WTC11 (cell line): ENCODE measurements around the gene ZIC2. TPM values are rescaled to one million over a fixed set of nuclear protein-coding genes. Genes with fewer than 3 reads are reported as not detected.
A peak's percentile ranks its signal among the peaks of the same experiment; 100 is the strongest.

Experiments used
- ATAC-seq: fragments of 200-7000 bp; cut with Tn5 transposase; 2 replicates; pipeline ENCODE4 v1.10.0; 2021; ENCODE audit warnings: mild to moderate bottlenecking, moderate library complexity
- CTCF ChIA-PET: fragments of 300-600 bp; sonication (Branson Sonifier 250); formaldehyde crosslinking; loops from one replicate; lab custom pipeline; 2021; ENCODE audit warnings: antibody characterized with exemption; lab: Charles Lee
- POLR2A ChIA-PET: fragments of 350-600 bp; sonication (Branson Sonifier 250); formaldehyde crosslinking; loops from one replicate; lab custom pipeline; 2021; ENCODE audit warnings: antibody characterized with exemption; lab: Charles Lee
- DNase-seq: peaks from one replicate; pipeline ENCODE4 v3.0.0; 2021; ENCODE audit warnings: low spot score
- H3K27ac Mint-ChIP-seq: 2 replicates; pipeline ENCODE4 v1.8.0; 2021; ENCODE audit warnings: mixed read lengths
- H3K27me3 Mint-ChIP-seq: 2 replicates; pipeline ENCODE4 v1.8.0; 2021; ENCODE audit warnings: low read depth, mild to moderate bottlenecking, moderate library complexity, mixed read lengths
- H3K36me3 Mint-ChIP-seq: 2 replicates; pipeline ENCODE4 v1.8.0; 2021; ENCODE audit warnings: mixed read lengths
- H3K4me1 Mint-ChIP-seq: 2 replicates; pipeline ENCODE4 v1.8.0; 2022; ENCODE audit warnings: mixed read lengths
- H3K4me3 Mint-ChIP-seq: 2 replicates; pipeline ENCODE4 v1.8.0; 2021; ENCODE audit warnings: mild to moderate bottlenecking, moderate library complexity, mixed read lengths
- H3K9me3 Mint-ChIP-seq: 2 replicates; pipeline ENCODE4 v1.8.0; 2021; ENCODE audit warnings: mixed read lengths
- CREM ChIP-seq: sonication (generic); formaldehyde crosslinking; IDR thresholded peaks from 2 replicates; pipeline ENCODE4 v1.8.1; 2022; ENCODE audit warnings: mild to moderate bottlenecking, missing genetic modification reagents, moderate library complexity
- EMX1 ChIP-seq: fragments of 250-450 bp; sonication (Bioruptor Pico); IDR thresholded peaks from 2 replicates; pipeline ENCODE4 v1.8.0; 2021; ENCODE audit warnings: mild to moderate bottlenecking
- JAZF1 ChIP-seq: fragments of 250-450 bp; sonication (Bioruptor Pico); IDR thresholded peaks from 2 replicates; pipeline ENCODE4 v1.9.0; 2021; ENCODE audit warnings: moderate library complexity, mild to moderate bottlenecking, inconsistent platforms
- JUN ChIP-seq: sonication (generic); formaldehyde crosslinking; IDR thresholded peaks from 2 replicates; pipeline ENCODE4 v1.8.0; 2023; ENCODE audit warnings: mild to moderate bottlenecking, missing genetic modification reagents
- MYBL2 ChIP-seq: sonication (generic); formaldehyde crosslinking; IDR thresholded peaks from 2 replicates; pipeline ENCODE4 v1.8.1; 2023; ENCODE audit warnings: mild to moderate bottlenecking, moderate library complexity, missing genetic modification reagents
- NFATC4 ChIP-seq: fragments of 250-450 bp; sonication (Bioruptor Pico); IDR thresholded peaks from 2 replicates; pipeline ENCODE4 v1.9.0; 2021; ENCODE audit warnings: mild to moderate bottlenecking
- NFE2L1 ChIP-seq: sonication (generic); formaldehyde crosslinking; IDR thresholded peaks from 2 replicates; pipeline ENCODE4 v1.8.1; 2023; ENCODE audit warnings: missing genetic modification reagents
- PRRX2 ChIP-seq: fragments of 250-450 bp; sonication (Bioruptor Pico); IDR thresholded peaks from 2 replicates; pipeline ENCODE4 v1.8.0; 2021; ENCODE audit warnings: mild to moderate bottlenecking
- RORB ChIP-seq: fragments of 250-450 bp; sonication (Bioruptor Pico); IDR thresholded peaks from 2 replicates; pipeline ENCODE4 v1.9.0; 2021; ENCODE audit warnings: mild to moderate bottlenecking
- ZNF121 ChIP-seq: sonication (generic); formaldehyde crosslinking; IDR thresholded peaks from 2 replicates; pipeline ENCODE4 v1.8.0; 2023; ENCODE audit warnings: missing genetic modification reagents
- ZNF416 ChIP-seq: fragments of 250-450 bp; sonication (Bioruptor Pico); IDR thresholded peaks from 2 replicates; pipeline ENCODE4 v1.9.0; 2021; ENCODE audit warnings: mild to moderate bottlenecking, inconsistent platforms
- ZNF423 ChIP-seq: fragments of 250-450 bp; sonication (Bioruptor Pico); IDR thresholded peaks from 2 replicates; pipeline ENCODE4 v2.1.2; 2022; ENCODE audit warnings: mild to moderate bottlenecking, moderate library complexity
- total RNA-seq: library from RNA; stranded (reverse); gene quantifications from 3 replicates; pipeline ENCODE4 v1.2.3, GENCODE V29; 2021
- TF ChIP-seq, protein P1 (sequence below): fragments of 250-450 bp; sonication (Bioruptor Pico); IDR thresholded peaks from 2 replicates; pipeline ENCODE4 v1.9.0; 2021; ENCODE audit warnings: mild to moderate bottlenecking
- TF ChIP-seq, protein P2 (sequence below): fragments of 250-450 bp; sonication (Bioruptor Pico); IDR thresholded peaks from 2 replicates; pipeline ENCODE4 v1.9.0; 2021; ENCODE audit warnings: mild to moderate bottlenecking, borderline replicate concordance
- TF ChIP-seq, protein P3 (sequence below): sonication (generic); formaldehyde crosslinking; IDR thresholded peaks from 2 replicates; pipeline ENCODE4 v1.8.1; 2022; ENCODE audit warnings: mild to moderate bottlenecking, missing genetic modification reagents, moderate library complexity, borderline replicate concordance
- TF ChIP-seq, protein P4 (sequence below): fragments of 250-450 bp; sonication (Bioruptor Pico); IDR thresholded peaks from 2 replicates; pipeline ENCODE4 v1.8.0; 2021; ENCODE audit warnings: mild to moderate bottlenecking
- TF ChIP-seq, protein P5 (sequence below): sonication (generic); formaldehyde crosslinking; IDR thresholded peaks from 2 replicates; pipeline ENCODE4 v1.8.0; 2022; ENCODE audit warnings: missing genetic modification reagents
- TF ChIP-seq, protein P6 (sequence below): fragments of 250-450 bp; sonication (Bioruptor Pico); IDR thresholded peaks from 2 replicates; pipeline ENCODE4 v2.1.2; 2022; ENCODE audit warnings: mild to moderate bottlenecking, moderate library complexity
- TF ChIP-seq, protein P7 (sequence below): sonication (generic); formaldehyde crosslinking; IDR thresholded peaks from 2 replicates; pipeline ENCODE4 v1.8.1; 2022; ENCODE audit warnings: missing genetic modification reagents, borderline replicate concordance
- TF ChIP-seq, protein P8 (sequence below): sonication (generic); formaldehyde crosslinking; IDR thresholded peaks from 2 replicates; pipeline ENCODE4 v1.8.0; 2023; ENCODE audit warnings: missing genetic modification reagents

ZIC2 gene
- total RNA-seq, 1 experiment from 2014 or later = 344 TPM

DNA sequence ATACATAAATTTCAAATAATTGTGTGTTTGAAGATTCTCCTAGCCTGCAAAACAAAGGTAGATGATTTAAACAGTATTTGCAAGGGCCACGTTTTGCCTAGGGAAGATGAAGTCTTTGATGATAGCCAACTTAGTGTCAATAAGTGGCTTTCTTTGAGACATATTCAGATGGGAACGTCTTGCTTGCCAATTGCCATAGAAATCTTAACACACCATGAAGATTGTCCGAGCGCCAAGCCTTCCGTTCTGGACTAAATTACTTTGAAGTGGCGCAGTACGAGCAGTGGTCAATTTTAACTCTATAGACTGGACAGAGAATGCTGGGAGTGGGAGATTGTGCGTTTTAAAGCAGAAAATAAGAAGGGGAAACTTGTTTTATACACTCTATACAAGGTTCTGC is 19.9 kb upstream of the ZIC2 start:
- H3K27me3 Mint-ChIP-seq = peaks cover 47% of the 10 kb centered on the region
- ChIA-PET CTCF (interaction anchor here (0.5 to 1.4 kb wide), 3 partner anchors 21 to 305 kb away, joined by 3 to 4 read pairs (median 3); no protein-coding TSS in a partner anchor), POLR2A (interaction anchor here (1.0 to 1.2 kb wide), 2 partner anchors 19 to 30 kb away, joined by 3 to 5 read pairs; no protein-coding TSS in a partner anchor)
- H3K9me3 Mint-ChIP-seq = no peaks in the 10 kb centered on the region
- ATAC-seq (no peak), DNase-seq (no peak)
- H3K27ac Mint-ChIP-seq = no peak overlapping the region
- TF ChIP-seq, protein P1, sequence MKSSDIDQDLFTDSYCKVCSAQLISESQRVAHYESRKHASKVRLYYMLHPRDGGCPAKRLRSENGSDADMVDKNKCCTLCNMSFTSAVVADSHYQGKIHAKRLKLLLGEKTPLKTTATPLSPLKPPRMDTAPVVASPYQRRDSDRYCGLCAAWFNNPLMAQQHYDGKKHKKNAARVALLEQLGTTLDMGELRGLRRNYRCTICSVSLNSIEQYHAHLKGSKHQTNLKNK (CRISPR knock-in tag) = 0 out of 2 replicates have a peak, but pooled peaks have one; percentile 8
- no peak for TF ChIP-seq JAZF1 (CRISPR knock-in tag)
- TF ChIP-seq, protein P2, sequence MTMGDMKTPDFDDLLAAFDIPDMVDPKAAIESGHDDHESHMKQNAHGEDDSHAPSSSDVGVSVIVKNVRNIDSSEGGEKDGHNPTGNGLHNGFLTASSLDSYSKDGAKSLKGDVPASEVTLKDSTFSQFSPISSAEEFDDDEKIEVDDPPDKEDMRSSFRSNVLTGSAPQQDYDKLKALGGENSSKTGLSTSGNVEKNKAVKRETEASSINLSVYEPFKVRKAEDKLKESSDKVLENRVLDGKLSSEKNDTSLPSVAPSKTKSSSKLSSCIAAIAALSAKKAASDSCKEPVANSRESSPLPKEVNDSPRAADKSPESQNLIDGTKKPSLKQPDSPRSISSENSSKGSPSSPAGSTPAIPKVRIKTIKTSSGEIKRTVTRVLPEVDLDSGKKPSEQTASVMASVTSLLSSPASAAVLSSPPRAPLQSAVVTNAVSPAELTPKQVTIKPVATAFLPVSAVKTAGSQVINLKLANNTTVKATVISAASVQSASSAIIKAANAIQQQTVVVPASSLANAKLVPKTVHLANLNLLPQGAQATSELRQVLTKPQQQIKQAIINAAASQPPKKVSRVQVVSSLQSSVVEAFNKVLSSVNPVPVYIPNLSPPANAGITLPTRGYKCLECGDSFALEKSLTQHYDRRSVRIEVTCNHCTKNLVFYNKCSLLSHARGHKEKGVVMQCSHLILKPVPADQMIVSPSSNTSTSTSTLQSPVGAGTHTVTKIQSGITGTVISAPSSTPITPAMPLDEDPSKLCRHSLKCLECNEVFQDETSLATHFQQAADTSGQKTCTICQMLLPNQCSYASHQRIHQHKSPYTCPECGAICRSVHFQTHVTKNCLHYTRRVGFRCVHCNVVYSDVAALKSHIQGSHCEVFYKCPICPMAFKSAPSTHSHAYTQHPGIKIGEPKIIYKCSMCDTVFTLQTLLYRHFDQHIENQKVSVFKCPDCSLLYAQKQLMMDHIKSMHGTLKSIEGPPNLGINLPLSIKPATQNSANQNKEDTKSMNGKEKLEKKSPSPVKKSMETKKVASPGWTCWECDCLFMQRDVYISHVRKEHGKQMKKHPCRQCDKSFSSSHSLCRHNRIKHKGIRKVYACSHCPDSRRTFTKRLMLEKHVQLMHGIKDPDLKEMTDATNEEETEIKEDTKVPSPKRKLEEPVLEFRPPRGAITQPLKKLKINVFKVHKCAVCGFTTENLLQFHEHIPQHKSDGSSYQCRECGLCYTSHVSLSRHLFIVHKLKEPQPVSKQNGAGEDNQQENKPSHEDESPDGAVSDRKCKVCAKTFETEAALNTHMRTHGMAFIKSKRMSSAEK (CRISPR knock-in tag) = 0 out of 2 replicates have a peak, but pooled peaks have one; percentile 19
- no peak for TF ChIP-seq ZNF121 (CRISPR knock-in tag)
- TF ChIP-seq PRRX2 = 0 out of 2 replicates have a peak, but pooled peaks have one; percentile 27
- TF ChIP-seq ZNF423 = no peak
- peaks cover 27% of the 10 kb centered on the region for H3K36me3 Mint-ChIP-seq
- no peak overlapping the region for H3K4me3 Mint-ChIP-seq
- peaks cover 72% of the 10 kb centered on the region for H3K4me1 Mint-ChIP-seq

DNA sequence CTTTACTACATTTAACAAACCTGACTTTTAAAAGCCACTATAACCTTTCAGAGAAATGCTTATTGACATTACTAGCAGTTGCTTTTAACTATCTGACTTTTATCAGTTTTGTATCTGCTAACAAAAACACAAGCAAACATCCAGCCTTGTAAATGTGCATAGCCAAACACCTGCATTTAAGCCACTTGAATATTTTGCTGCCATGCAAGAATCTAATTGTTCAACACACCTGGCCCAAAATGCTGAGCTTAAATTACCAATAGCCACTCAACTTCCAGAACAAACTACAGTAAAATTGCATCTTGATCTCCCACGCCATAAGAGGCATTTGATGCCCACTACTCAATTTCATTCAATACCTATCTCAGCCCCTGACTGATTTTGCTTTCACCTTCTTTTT is 19.3 kb upstream of the ZIC2 start:
- Mint-ChIP-seq H3K27ac (no peak overlapping the region; the same call in 1 of the 2 replicates), H3K4me1 (peaks cover 77% of the 10 kb centered on the region), H3K9me3 (no peaks in the 10 kb centered on the region), H3K36me3 (peaks cover 31% of the 10 kb centered on the region), H3K27me3 (peaks cover 41% of the 10 kb centered on the region), H3K4me3 (peak overlapping the region; percentile 22; the same call in 1 of the 2 replicates)
- DNase-seq (no peak), ATAC-seq (no peak)
- POLR2A ChIA-PET = interaction anchor here (0.8 to 1.2 kb wide), 3 partner anchors 18 to 170 kb away, joined by 3 to 5 read pairs (median 3); no protein-coding TSS in a partner anchor
- CTCF ChIA-PET = interaction anchor here (1.4 kb wide), 1 partner anchor 306 kb away, joined by 3 read pairs; no protein-coding TSS in a partner anchor
- TF ChIP-seq MYBL2 (no peak), ZNF416 (CRISPR knock-in tag) (0 out of 2 replicates have a peak, but pooled peaks have one; percentile 77), RORB (CRISPR knock-in tag) (no peak), PRRX2 (0 out of 2 replicates have a peak, but pooled peaks have one; percentile 70), NFATC4 (peak; percentile 88), CREM (CRISPR knock-in tag) (no peak), JUN (no peak), EMX1 (peak; percentile 89), NFE2L1 (CRISPR knock-in tag) (no peak), ZNF423 (no peak)
- TF ChIP-seq, protein P3, sequence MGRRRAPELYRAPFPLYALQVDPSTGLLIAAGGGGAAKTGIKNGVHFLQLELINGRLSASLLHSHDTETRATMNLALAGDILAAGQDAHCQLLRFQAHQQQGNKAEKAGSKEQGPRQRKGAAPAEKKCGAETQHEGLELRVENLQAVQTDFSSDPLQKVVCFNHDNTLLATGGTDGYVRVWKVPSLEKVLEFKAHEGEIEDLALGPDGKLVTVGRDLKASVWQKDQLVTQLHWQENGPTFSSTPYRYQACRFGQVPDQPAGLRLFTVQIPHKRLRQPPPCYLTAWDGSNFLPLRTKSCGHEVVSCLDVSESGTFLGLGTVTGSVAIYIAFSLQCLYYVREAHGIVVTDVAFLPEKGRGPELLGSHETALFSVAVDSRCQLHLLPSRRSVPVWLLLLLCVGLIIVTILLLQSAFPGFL = no peak
- TF ChIP-seq, protein P4, sequence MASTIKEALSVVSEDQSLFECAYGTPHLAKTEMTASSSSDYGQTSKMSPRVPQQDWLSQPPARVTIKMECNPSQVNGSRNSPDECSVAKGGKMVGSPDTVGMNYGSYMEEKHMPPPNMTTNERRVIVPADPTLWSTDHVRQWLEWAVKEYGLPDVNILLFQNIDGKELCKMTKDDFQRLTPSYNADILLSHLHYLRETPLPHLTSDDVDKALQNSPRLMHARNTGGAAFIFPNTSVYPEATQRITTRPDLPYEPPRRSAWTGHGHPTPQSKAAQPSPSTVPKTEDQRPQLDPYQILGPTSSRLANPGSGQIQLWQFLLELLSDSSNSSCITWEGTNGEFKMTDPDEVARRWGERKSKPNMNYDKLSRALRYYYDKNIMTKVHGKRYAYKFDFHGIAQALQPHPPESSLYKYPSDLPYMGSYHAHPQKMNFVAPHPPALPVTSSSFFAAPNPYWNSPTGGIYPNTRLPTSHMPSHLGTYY (CRISPR knock-in tag) = peak; percentile 70
- TF ChIP-seq, protein P5, sequence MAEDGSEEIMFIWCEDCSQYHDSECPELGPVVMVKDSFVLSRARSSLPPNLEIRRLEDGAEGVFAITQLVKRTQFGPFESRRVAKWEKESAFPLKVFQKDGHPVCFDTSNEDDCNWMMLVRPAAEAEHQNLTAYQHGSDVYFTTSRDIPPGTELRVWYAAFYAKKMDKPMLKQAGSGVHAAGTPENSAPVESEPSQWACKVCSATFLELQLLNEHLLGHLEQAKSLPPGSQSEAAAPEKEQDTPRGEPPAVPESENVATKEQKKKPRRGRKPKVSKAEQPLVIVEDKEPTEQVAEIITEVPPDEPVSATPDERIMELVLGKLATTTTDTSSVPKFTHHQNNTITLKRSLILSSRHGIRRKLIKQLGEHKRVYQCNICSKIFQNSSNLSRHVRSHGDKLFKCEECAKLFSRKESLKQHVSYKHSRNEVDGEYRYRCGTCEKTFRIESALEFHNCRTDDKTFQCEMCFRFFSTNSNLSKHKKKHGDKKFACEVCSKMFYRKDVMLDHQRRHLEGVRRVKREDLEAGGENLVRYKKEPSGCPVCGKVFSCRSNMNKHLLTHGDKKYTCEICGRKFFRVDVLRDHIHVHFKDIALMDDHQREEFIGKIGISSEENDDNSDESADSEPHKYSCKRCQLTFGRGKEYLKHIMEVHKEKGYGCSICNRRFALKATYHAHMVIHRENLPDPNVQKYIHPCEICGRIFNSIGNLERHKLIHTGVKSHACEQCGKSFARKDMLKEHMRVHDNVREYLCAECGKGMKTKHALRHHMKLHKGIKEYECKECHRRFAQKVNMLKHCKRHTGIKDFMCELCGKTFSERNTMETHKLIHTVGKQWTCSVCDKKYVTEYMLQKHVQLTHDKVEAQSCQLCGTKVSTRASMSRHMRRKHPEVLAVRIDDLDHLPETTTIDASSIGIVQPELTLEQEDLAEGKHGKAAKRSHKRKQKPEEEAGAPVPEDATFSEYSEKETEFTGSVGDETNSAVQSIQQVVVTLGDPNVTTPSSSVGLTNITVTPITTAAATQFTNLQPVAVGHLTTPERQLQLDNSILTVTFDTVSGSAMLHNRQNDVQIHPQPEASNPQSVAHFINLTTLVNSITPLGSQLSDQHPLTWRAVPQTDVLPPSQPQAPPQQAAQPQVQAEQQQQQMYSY (CRISPR knock-in tag) = no peak
- TF ChIP-seq, protein P6, sequence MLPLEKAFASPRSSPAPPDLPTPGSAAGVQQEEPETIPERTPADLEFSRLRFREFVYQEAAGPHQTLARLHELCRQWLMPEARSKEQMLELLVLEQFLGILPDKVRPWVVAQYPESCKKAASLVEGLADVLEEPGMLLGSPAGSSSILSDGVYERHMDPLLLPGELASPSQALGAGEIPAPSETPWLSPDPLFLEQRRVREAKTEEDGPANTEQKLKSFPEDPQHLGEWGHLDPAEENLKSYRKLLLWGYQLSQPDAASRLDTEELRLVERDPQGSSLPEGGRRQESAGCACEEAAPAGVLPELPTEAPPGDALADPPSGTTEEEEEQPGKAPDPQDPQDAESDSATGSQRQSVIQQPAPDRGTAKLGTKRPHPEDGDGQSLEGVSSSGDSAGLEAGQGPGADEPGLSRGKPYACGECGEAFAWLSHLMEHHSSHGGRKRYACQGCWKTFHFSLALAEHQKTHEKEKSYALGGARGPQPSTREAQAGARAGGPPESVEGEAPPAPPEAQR (CRISPR knock-in tag) = no peak
- TF ChIP-seq, protein P7, sequence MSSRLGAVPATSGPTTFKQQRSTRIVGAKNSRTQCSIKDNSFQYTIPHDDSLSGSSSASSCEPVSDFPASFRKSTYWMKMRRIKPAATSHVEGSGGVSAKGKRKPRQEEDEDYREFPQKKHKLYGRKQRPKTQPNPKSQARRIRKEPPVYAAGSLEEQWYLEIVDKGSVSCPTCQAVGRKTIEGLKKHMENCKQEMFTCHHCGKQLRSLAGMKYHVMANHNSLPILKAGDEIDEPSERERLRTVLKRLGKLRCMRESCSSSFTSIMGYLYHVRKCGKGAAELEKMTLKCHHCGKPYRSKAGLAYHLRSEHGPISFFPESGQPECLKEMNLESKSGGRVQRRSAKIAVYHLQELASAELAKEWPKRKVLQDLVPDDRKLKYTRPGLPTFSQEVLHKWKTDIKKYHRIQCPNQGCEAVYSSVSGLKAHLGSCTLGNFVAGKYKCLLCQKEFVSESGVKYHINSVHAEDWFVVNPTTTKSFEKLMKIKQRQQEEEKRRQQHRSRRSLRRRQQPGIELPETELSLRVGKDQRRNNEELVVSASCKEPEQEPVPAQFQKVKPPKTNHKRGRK = no peak
- TF ChIP-seq, protein P8, sequence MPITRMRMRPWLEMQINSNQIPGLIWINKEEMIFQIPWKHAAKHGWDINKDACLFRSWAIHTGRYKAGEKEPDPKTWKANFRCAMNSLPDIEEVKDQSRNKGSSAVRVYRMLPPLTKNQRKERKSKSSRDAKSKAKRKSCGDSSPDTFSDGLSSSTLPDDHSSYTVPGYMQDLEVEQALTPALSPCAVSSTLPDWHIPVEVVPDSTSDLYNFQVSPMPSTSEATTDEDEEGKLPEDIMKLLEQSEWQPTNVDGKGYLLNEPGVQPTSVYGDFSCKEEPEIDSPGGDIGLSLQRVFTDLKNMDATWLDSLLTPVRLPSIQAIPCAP (CRISPR knock-in tag) = no peak
